GM18507 (cell line): ENCODE data around the gene FTSJ3.
"Not testable (repeated sequence)": the region's sequence is repeated elsewhere in the genome, so short reads cannot be mapped to it uniquely, and the experiment has no call there.

Source experiments
- DNase-seq: peaks from one replicate; pipeline ENCODE4 v3.0.0; 2011; ENCODE audit warnings: low read depth; ENCODE audit not compliant: insufficient read length; ENCODE audit errors: extremely low spot score
- FAIRE-seq: peaks from 2 replicates; lab custom pipeline; 2011; peaks lifted over from hg19 to GRCh38; lab: Jason Lieb, UNC

FTSJ3 gene

GRCh38 chr17:63845509-63845908, 18.0 kb upstream of the FTSJ3 start:
- DNase-seq (no peak), FAIRE-seq (no peak)

GRCh38 chr17:63843910-63844677, 16.6 kb upstream of the FTSJ3 start:
- no peak for FAIRE-seq
- DNase-seq: no peak

DNA sequence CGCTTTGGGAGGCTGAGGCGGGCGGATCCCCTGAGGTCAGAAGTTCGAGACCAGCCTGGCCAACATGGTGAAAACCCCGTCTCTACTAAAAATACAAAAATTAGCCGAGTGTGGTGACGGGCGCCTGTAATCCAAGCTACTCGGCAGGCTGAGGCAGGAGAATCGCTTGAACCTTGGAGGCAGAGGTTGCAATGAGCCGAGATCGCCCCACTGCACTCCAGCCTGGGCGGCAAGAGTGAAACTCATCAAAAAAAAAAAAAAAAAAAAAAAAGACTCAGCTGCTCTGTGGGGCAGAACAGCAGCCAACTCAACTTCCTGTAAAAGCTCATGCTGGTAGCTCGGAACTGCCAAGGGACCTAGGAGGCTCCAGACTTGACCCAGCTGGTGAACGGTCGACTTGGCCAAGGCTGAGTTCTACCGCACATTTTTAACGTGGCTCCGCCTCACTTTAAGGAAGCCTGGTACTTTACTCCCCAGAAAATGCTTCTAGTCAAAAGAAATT, 16.0 kb upstream of the FTSJ3 start:
- FAIRE-seq: peak; percentile 59
- DNase-seq: not testable (repeated sequence)

GRCh38 chr17:63842540-63843386, 15.3 kb upstream of the FTSJ3 start, which contains the start of gene SMARCD2:
Gene SMARCD2 (minus strand): TSS chr17:63842685. CDS start chr17:63842674, 11 bp downstream.
- DNase-seq: peak; percentile 88
- FAIRE-seq: peak; percentile 97

DNA sequence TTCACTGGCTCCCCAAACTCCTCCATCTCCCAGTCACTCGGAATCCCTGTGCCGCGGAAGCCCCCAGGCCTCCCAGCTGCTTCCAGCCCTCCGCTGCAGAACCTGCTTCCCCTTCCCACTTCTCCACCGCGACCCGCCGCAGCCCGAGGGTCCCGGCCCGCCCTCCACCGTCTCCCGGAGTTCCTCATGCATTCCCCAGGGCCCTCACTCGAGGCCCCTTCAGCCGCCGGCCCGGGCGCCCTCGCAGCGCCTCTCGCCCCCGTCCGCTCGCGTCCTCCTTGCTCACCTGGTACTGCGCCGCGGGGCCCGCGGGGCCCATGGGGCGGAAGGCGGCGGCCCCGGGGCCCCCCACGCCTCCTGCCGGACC, 14.7 kb upstream of the FTSJ3 start:
- DNase-seq (no peak), FAIRE-seq (no peak)

DNA sequence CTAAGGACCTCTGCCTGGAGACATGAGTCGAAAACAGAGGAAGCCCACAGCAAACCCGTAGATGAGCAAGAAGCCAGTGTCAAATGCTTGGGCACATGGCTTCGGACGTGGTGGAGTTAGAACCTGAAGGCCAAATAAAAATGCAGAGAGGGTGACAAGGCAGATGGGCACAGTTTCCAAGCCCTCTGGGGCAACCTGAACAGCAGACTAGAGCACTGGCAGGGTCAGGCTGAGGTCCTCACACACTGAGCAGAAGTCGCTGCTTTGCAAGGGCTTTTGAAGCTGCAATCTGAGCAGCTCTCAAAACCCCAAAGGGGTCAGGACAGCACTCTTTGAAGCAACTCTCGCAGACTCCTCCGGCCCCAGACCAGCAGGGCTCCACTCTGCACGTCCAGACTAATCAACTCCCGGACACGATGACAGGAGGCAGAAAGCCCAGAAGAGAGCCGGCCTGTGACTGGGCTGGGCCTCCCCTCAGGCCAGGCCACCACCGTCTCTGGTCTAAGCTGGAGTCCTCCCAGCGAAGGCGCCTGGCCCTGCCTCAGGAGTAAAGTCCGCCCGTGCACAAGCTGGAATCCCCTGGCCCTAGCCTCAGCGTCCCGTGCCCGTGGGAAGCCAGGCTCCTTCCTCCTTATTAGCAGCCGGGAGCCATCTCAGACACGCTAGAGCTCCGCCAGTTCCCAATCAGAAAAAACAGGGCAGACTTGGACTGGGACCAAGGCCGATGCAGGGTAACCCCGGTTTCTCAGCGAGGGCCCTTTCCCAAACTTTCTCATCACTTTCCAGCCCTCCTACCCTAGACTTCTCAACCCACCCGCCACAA, 14.1 kb upstream of the FTSJ3 start:
- DNase-seq: no peak

DNA sequence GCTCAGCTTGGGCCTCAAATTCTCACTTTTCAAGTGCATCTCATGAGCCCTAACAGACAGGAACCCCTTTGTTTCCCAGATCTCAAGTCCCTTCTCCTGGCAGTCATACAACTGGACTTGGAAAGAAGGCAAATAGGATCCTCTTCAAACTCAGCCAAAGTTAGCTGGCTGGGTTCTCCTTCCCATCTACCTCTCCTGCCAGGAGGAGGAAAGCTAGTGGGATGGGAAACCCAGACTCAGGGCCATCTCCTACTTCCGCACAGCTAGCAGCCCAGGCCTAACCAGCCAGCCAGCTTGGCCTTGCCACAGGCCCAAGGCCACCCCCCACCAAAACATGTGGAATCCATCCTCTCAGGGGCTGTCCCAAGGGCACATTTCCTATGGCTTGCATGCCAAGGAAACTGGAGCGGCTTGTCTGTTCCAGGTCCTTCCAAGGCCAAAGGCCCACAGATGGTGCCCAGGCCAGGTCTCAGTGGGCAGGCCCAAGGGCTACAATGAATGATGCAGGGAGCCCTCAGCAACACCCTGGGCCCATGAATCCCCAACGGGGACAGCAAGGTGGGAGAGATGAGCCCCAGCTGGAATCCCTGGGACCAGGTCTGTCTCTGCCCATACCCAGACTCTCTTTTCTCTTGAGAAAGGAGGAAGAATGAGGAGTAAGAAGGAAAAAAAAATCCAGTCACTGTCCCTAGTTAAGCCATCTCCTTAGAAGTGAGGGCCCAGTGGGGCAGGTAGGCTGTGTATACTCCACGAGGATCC, 13.3 kb upstream of the FTSJ3 start:
- no peak for FAIRE-seq
- DNase-seq: no peak

More for the DNA sequence above, 14.1 kb upstream of the FTSJ3 start:
- peak; percentile 46 for FAIRE-seq

DNA sequence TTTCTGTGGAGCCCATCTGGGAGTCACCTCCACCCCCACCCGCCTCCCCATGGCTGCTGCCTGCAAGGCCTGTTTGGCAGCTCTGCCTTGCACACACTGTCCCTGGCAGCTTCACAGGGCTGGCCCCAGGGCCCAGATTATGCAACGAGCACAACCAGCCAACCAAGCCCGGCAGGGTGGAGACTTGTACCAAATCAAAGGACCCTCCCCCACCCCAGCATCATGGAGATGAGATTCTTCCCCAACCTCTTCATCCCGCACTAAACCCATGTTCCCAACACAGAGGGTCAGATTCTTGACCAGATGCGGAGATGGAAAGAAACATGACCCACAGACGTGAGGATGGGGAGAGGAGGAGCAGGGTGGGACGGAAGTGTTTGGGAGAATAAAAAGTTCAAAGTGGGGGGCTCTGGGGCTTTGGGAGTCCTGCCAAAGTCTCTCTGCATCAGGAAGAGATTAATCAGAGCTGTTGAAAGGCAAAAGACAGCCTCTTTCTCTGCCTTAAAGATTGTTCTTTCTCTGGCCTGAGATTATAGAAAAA, 11.2 kb upstream of the FTSJ3 start:
- DNase-seq: no peak
- no peak for FAIRE-seq

DNA sequence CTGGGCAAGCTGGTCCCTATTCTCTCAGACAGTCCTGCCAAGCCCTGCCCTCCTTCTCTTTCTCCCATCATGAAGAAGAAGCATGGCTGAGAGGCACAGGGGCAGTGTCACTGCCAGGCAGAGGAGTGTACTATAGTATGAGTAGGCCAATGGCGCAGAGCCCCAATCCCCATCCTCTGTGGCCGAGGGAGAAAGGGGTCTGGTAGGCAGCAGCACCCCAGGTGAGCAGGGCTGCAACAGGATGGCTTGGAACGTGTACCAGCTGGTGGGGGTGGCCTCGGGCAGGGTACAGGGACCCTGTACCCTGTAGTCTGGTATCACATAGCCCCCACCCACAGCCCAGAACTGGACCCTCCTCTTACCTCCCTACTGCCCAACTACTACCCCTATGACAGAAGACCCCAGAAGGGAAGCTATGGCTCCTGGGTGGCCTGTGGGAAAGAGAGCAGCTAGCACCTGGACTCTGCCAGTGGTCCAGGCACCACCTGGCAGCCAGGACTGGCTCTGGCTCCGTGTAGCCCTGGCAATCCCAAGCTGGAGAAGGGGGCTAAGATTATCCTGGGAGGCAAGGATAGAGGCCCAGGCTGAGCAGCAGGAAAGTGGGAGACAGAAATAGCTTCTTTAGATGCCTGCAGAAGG, 10.6 kb upstream of the FTSJ3 start:
- FAIRE-seq (no peak), DNase-seq (no peak)

- DNase-seq: no peak
- FAIRE-seq: no peak
Observed at GRCh38 chr17:63837480-63837879, 10.0 kb upstream of the FTSJ3 start.

GRCh38 chr17:63836811-63837210, 9.3 kb upstream of the FTSJ3 start:
- no peak for DNase-seq
- FAIRE-seq: no peak

DNA sequence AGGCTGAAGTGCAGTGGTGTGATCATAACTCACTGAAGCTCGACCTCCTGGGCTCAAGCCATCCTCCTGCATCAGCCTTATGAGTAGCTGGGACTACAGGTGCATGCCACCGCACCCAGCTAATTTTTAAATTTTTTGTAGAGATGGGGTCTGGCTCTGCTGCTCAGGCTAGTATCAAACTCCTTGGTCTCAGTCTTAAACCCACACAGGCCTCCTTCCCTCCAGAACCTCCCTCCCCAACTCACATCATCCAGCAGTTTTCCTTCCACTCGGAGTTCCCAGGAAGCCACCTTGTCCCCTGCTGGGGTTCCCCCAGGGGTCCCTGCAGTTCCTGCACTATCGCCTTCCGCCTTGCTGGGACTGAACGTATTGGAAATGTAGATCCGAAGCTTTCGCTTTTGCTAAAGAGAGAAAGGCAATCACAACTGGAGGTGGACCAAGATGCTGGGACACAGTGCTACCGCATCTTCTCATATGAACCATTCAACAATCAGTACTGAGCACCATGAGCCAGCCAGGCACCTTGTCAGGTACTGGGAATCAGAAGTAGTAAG, 7.8 kb upstream of the FTSJ3 start:
- no peak for DNase-seq
- FAIRE-seq: no peak

DNA sequence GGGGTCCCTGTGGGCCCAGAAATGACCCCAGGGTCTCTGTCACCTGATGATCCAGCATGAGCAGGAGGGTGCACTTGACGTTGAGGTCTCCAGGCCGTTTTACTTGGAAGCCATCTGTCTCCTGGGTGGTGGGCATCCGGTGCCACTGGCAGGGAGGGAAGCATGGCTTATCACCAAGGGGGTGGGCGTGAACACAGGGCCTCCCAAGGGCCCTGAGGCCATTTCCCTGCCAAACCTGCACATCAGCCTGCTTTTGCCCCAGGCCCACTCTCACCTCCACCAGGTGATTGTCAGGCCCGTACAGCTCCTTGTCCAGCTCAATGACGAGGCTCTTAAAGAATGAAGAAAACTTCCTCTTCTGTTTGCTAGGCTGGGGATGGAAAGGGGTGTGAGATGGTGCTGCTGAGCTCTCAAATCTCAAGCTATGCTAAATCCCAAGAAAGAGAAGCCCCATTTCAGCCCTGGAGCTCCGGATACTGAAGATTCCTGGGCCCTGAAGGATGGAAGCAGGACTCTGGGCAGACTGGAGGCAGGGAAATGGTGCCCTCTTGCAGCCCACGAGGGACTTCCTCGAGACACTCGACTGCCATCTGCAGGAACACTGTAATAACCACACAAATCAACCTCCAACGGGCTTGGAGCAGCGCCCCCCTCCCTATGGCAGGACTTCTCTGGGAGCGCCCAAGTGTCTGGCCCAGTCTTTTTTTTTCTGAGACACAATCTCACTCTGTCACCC, 7.1 kb upstream of the FTSJ3 start:
- DNase-seq (peak; percentile 33), FAIRE-seq (peak; percentile 74)

- FAIRE-seq (no peak), DNase-seq (no peak)
Observed at GRCh38 chr17:63833741-63834373, 6.4 kb upstream of the FTSJ3 start.

DNA sequence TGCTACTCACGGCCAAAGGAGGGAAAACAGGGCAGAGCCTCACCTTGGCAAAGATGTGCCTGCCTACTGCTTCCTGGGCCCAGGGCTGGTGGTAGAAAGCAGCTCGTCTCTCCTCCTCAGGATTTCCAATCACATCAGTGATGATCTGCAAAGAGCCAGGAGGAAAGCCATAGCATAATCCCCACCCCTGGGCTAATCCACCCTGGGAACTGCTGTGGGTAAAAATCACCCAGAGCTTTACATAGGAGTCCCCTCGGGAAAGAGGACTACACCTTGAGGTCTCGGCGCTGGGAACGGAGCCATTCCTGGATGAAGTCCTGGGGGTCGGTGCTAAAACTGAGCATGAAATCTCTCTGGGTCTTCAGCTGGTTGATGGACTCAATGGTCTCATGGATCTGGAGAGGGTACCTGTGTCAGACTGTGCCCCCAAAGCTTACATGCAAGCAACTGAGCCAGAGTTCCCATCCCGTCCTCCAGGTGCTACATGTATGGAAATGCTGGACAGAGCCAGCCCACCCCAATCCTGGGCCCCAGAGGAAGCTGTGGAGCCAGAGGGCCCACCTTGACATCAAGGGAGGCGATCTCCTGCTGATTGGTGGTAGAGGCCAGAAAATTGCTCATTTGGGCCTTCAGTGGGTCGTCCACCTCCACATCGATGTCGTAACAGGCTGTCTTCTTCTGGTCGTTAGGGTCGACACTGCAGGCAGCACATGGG, 5.7 kb upstream of the FTSJ3 start:
- FAIRE-seq: no peak
- no peak for DNase-seq

GRCh38 chr17:63832455-63832854, 5.0 kb upstream of the FTSJ3 start:
- no peak for FAIRE-seq
- no peak for DNase-seq
